NCI-H1105 (cell line): ENCODE measurements around the gene NEDD9.

Source experiments
- DNase-seq: peaks from one replicate; lab custom pipeline; 2025; lab: John Stamatoyannopoulos, UW

The NEDD9 gene

GRCh38 chr6:11177271-11177670 lies 55.2 kb downstream of the NEDD9 start:
- DNase-seq: no peak

GRCh38 chr6:11174242-11174611 lies 58.2 kb downstream of the NEDD9 start:
- DNase-seq: no peak

GRCh38 chr6:11172501-11173327 lies 59.8 kb downstream of the NEDD9 start:
- peak; percentile 47 for DNase-seq

GRCh38 chr6:11171952-11172351 lies 60.5 kb downstream of the NEDD9 start:
- DNase-seq: no peak

- no peak for DNase-seq
Observed at GRCh38 chr6:11168091-11168635, 64.3 kb downstream of the NEDD9 start.

- no peak for DNase-seq
Observed at GRCh38 chr6:11166948-11167347, 65.5 kb downstream of the NEDD9 start.

GRCh38 chr6:11164717-11165646 lies 67.5 kb downstream of the NEDD9 start:
- no peak for DNase-seq

- no peak for DNase-seq
Observed at GRCh38 chr6:11163932-11164331, 68.5 kb downstream of the NEDD9 start.

GRCh38 chr6:11162262-11162661 lies 70.2 kb downstream of the NEDD9 start:
- DNase-seq: no peak

GRCh38 chr6:11161031-11161956 lies 71.2 kb downstream of the NEDD9 start:
- no peak for DNase-seq

- no peak for DNase-seq
Observed at GRCh38 chr6:11160199-11160598, 72.3 kb downstream of the NEDD9 start.

- no peak for DNase-seq
Observed at GRCh38 chr6:11155589-11155988, 76.9 kb downstream of the NEDD9 start.

- no peak for DNase-seq
Observed at GRCh38 chr6:11153447-11153846, 79.0 kb downstream of the NEDD9 start.

GRCh38 chr6:11152581-11152980 lies 79.9 kb downstream of the NEDD9 start:
- DNase-seq: no peak

GRCh38 chr6:11151488-11151887 lies 81.0 kb downstream of the NEDD9 start:
- DNase-seq: no peak

- DNase-seq: no peak
Observed at GRCh38 chr6:11149551-11149950, 82.9 kb downstream of the NEDD9 start.

GRCh38 chr6:11146117-11146826 lies 86.2 kb downstream of the NEDD9 start:
- DNase-seq: no peak

- peak; percentile 66 for DNase-seq
Observed at GRCh38 chr6:11144393-11144851, 88.0 kb downstream of the NEDD9 start.

GRCh38 chr6:11143394-11144371 lies 88.8 kb downstream of the NEDD9 start:
- no peak for DNase-seq
